AG04450 (cell line): ENCODE data around the gene ABCA7. TPM values are rescaled to one million over a fixed set of nuclear protein-coding genes. Genes with fewer than 3 reads are reported as not detected.

Source experiments
- CTCF ChIA-PET: fragments of 300-600, 350-600 bp; formaldehyde crosslinking; extraction: SDS; loops from one replicate; lab custom pipeline; 2022; ENCODE audit warnings: antibody characterized with exemption, inconsistent platforms; lab: Charles Lee
- POLR2A ChIA-PET: fragments of 350-600 bp; formaldehyde crosslinking; extraction: SDS; loops from one replicate; lab custom pipeline; 2021; ENCODE audit warnings: antibody characterized with exemption, inconsistent platforms; lab: Yijun Ruan, JAX
- DNase-seq: peaks from one replicate; pipeline ENCODE4 v3.0.0-alpha.2; 2011; ENCODE audit warnings: low read depth, low spot score
- H3K27ac ChIP-seq: one replicate; pipeline ENCODE4 v1.5.1; 2012; ENCODE audit warnings: low read depth, low read length, control low read depth
- H3K27me3 ChIP-seq: one replicate; pipeline ENCODE4 v1.6.0; 2012; ENCODE audit warnings: low read length; ENCODE audit not compliant: control insufficient read depth, insufficient read depth
- H3K4me3 ChIP-seq: 2 replicates; pipeline ENCODE4 v1.5.1; 2011; ENCODE audit warnings: mild to moderate bottlenecking, low read depth, low read length, control low read depth
- H3K9me3 ChIP-seq: 2 replicates; pipeline ENCODE4 v1.5.1; 2012; ENCODE audit warnings: low read length; ENCODE audit not compliant: control insufficient read depth, insufficient read depth
- CTCF ChIP-seq: IDR thresholded peaks from 2 replicates; pipeline ENCODE4 v1.5.1; 2011; ENCODE audit warnings: low read depth, low read length, control low read depth, inconsistent platforms
- polyA plus RNA-seq: library from polyadenylated mRNA; depleted of rRNA; stranded (reverse); fragments of >200 nt; gene quantifications from 2 replicates; pipeline ENCODE4 v1.2.3, GENCODE V29; 2011

The ABCA7 gene
- polyA plus RNA-seq, 1 experiment, result 1.6 TPM

- Histone ChIP-seq H3K4me3 (no peak overlapping the region), H3K27me3 (peaks cover 22% of the 10 kb centered on the region), H3K27ac (no peak overlapping the region), H3K9me3 (peaks cover 2% of the 10 kb centered on the region; the same call in 1 of the 2 replicates)
- DNase-seq, result no peak
- POLR2A ChIA-PET, result interaction anchor here (0.5 to 0.8 kb wide), 2 partner anchors 34 to 99 kb away, joined by 3 read pairs; no protein-coding TSS in a partner anchor
- no peak for TF ChIP-seq CTCF
- CTCF ChIA-PET, result no interaction called here
Measured at GRCh38 chr19:1073063-1073955, 33.4 kb downstream of the ABCA7 start.

GRCh38 chr19:1073956-1074517 lies 34.1 kb downstream of the ABCA7 start:
- no peak for DNase-seq
- Histone ChIP-seq H3K27ac (no peak overlapping the region), H3K4me3 (no peak overlapping the region), H3K27me3 (peaks cover 16% of the 10 kb centered on the region), H3K9me3 (peaks cover 2% of the 10 kb centered on the region; the same call in 1 of the 2 replicates)
- ChIA-PET POLR2A (interaction anchor here (0.8 kb wide), 1 partner anchor 98 kb away, joined by 3 read pairs; no protein-coding TSS in a partner anchor), CTCF (no interaction called here)
- TF ChIP-seq CTCF, result no peak

- ChIA-PET POLR2A (interaction anchor here (0.6 to 1.2 kb wide), 2 partner anchors 10 to 1083 kb away, joined by 3 to 4 read pairs; no protein-coding TSS in a partner anchor), CTCF (interaction anchor here (1.1 kb wide), 1 partner anchor 9 kb away, joined by 3 read pairs; no protein-coding TSS in a partner anchor)
- TF ChIP-seq CTCF, result no peak
- Histone ChIP-seq H3K27ac (no peak overlapping the region), H3K4me3 (no peak overlapping the region), H3K27me3 (peaks cover 10% of the 10 kb centered on the region), H3K9me3 (peaks cover 3% of the 10 kb centered on the region; the same call in 1 of the 2 replicates)
- no peak for DNase-seq
Measured at GRCh38 chr19:1074544-1075283, 34.8 kb downstream of the ABCA7 start.

GRCh38 chr19:1076046-1076386 lies 36.1 kb downstream of the ABCA7 start:
- ChIA-PET POLR2A (interaction anchor here (1.0 to 1.1 kb wide), 2 partner anchors 11 to 28 kb away, joined by 3 to 5 read pairs; partner anchors contain the start of gene GPX4), CTCF (interaction anchor here (1.1 to 1.5 kb wide), 2 partner anchors 8 to 11 kb away, joined by 3 read pairs; no protein-coding TSS in a partner anchor)
- Histone ChIP-seq H3K4me3 (no peak overlapping the region), H3K27me3 (peaks cover under 1% of the 10 kb centered on the region), H3K9me3 (peaks cover 16% of the 10 kb centered on the region; the same call in 1 of the 2 replicates), H3K27ac (no peak overlapping the region)
- no peak for DNase-seq
- TF ChIP-seq CTCF, result no peak
